Measurements from ENCODE around the gene COL4A1. TPM values are rescaled to one million over a fixed set of nuclear protein-coding genes. Genes with fewer than 3 reads are reported as not detected.
A peak's percentile ranks its signal among the peaks of the same experiment; 100 is the strongest.
"Not testable (repeated sequence)": the region's sequence is repeated elsewhere in the genome, so short reads cannot be mapped to it uniquely, and the experiment has no call there.

The COL4A1 gene
- polyA plus RNA-seq, 1 experiment = 210 TPM

DNA sequence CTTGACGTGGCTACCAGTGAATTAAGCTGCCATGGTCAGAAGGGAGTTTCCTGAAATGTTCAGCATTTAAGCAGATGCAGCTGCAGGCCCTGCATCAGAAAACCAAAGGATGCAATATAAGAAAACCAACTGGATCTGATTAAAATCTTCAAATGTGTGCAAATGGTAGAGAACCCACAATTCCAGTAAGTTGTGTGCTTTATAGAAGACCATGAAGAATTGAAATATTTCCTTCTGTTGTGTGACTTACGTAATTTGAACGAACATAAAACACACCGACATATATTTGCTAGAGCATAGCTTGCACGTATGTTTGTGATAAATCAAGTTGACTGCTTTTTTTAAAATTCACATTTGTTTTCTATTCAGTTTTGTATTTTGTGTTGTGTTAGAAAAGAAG is 191.4 kb downstream of the COL4A1 start:
- H3K27me3 ChIP-seq (ENCODE audit: control insufficient read depth, insufficient read depth, low read length) = no peaks in the 10 kb centered on the region

DNA sequence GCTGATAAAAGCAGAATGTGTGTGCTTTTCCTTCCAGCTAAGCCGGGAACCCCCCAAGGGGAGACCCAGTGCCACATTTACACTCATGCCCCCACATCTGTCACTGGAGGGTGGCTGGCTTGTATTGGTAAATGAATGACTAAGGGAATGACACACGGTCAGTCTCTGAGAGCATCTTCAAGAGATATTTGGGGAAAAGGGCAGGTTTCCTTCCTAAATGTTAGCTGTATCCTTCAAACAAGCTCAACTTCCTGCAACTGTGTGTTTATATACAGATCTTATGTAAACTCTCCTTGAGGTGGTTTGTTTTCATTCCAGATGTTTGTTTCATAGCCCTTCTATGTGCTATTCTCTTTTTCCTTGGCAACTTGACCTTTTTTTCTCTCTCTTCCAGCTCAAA is 192.6 kb downstream of the COL4A1 start:
- no peaks in the 10 kb centered on the region; the same call in 1 of the 2 replicates for H3K9me3 ChIP-seq (ENCODE audit: control insufficient read depth, insufficient read depth, low read length)
- POLR2A ChIA-PET = interaction anchor here (1.1 kb wide), 1 partner anchor 1199 kb away, joined by 3 read pairs; no protein-coding TSS in a partner anchor
- H3K27me3 ChIP-seq (ENCODE audit: control insufficient read depth, insufficient read depth, low read length) = no peaks in the 10 kb centered on the region
- CTCF ChIA-PET = interaction anchor here (1.1 to 2.0 kb wide), 4 partner anchors 322 to 1199 kb away, joined by 4 to 13 read pairs (median 4); no protein-coding TSS in a partner anchor
- H3K27ac ChIP-seq (ENCODE audit: low read depth, low read length) = peak overlapping the region; percentile 57
- TF ChIP-seq, protein P1, sequence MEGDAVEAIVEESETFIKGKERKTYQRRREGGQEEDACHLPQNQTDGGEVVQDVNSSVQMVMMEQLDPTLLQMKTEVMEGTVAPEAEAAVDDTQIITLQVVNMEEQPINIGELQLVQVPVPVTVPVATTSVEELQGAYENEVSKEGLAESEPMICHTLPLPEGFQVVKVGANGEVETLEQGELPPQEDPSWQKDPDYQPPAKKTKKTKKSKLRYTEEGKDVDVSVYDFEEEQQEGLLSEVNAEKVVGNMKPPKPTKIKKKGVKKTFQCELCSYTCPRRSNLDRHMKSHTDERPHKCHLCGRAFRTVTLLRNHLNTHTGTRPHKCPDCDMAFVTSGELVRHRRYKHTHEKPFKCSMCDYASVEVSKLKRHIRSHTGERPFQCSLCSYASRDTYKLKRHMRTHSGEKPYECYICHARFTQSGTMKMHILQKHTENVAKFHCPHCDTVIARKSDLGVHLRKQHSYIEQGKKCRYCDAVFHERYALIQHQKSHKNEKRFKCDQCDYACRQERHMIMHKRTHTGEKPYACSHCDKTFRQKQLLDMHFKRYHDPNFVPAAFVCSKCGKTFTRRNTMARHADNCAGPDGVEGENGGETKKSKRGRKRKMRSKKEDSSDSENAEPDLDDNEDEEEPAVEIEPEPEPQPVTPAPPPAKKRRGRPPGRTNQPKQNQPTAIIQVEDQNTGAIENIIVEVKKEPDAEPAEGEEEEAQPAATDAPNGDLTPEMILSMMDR (IDR thresholded peaks at IDR 0.05; ENCODE audit: low read depth, low read length) = no peak
- H3K4me3 ChIP-seq (ENCODE audit: low read depth, low read length) = no peak overlapping the region
- no peak for DNase-seq (ENCODE audit: low read depth, low spot score)

More for the DNA sequence above, 191.4 kb downstream of the COL4A1 start:
- Histone ChIP-seq H3K4me3 (ENCODE audit: low read depth, low read length) (no peak overlapping the region), H3K27ac (ENCODE audit: low read depth, low read length) (no peak overlapping the region), H3K9me3 (ENCODE audit: control insufficient read depth, insufficient read depth, low read length) (no peaks in the 10 kb centered on the region; the same call in 1 of the 2 replicates)
- ChIA-PET POLR2A (no interaction called here), CTCF (interaction anchor here (0.7 to 1.6 kb wide), 7 partner anchors 130 to 1200 kb away, joined by 3 to 10 read pairs (median 4); no protein-coding TSS in a partner anchor)
- TF ChIP-seq, protein P1 (IDR thresholded peaks at IDR 0.05; ENCODE audit: low read depth, low read length) = no peak
- no peak for DNase-seq (ENCODE audit: low read depth, low spot score)

DNA sequence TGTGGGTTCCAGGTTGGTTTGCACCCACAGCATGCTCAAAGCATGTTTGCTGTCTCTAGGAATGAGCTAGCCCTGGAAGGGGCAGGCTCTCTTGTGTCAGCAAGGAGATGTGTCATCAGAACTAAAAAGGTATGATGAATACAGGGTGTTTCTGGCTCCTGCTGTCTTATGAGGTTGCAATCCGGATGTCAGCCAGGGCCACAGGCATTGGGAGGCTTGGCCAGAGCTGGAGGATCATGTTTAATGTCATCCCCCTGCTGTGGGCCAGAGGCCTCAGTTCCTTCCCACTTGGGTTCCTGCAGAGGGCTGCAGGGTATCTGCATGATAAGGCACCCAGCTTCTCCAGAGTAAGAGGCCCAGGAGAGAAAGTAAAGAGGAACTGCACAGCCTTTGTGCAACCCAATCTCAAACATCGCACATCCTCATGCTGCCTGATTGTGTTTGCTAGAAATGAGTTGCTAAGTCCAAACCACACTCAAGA is 193.6 kb downstream of the COL4A1 start:
- TF ChIP-seq, protein P1 (IDR thresholded peaks at IDR 0.05; ENCODE audit: low read depth, low read length) = no peak
- ChIA-PET POLR2A (interaction anchor here (1.1 kb wide), 1 partner anchor 1198 kb away, joined by 3 read pairs; no protein-coding TSS in a partner anchor), CTCF (interaction anchor here (1.4 to 2.0 kb wide), 5 partner anchors 10 to 1152 kb away, joined by 3 to 13 read pairs (median 4); no protein-coding TSS in a partner anchor)
- Histone ChIP-seq H3K4me3 (ENCODE audit: low read depth, low read length) (no peak overlapping the region), H3K27me3 (ENCODE audit: control insufficient read depth, insufficient read depth, low read length) (no peaks in the 10 kb centered on the region), H3K27ac (ENCODE audit: low read depth, low read length) (peak overlapping the region; percentile 39), H3K9me3 (ENCODE audit: control insufficient read depth, insufficient read depth, low read length) (no peaks in the 10 kb centered on the region; the same call in 1 of the 2 replicates)
- no peak for DNase-seq (ENCODE audit: low read depth, low spot score)

DNA sequence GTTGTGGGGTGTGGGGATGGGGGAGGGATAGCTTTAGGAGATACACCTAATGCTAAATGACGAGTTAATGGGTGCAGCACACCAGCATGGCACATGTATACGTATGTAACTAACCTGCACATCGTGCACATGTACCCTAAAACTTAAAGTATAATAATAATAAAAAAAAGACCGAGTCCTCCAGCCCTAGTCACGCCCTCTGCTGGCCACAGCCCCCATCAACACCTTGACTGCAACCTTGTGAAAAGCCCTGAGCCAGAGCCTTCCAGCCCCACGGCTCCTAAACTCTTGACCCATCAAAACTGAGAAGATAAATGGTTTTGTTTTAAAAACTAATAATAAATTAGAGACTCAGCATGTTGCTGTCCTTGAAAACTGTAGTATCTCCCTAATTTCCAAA is 194.6 kb downstream of the COL4A1 start:
- TF ChIP-seq, protein P1 (IDR thresholded peaks at IDR 0.05; ENCODE audit: low read depth, low read length) = peak; percentile 41
- H3K27me3 ChIP-seq (ENCODE audit: control insufficient read depth, insufficient read depth, low read length); H3K9me3 ChIP-seq (ENCODE audit: control insufficient read depth, insufficient read depth, low read length); H3K4me3 ChIP-seq (ENCODE audit: low read depth, low read length); DNase-seq (ENCODE audit: low read depth, low spot score); POLR2A ChIA-PET; H3K27ac ChIP-seq (ENCODE audit: low read depth, low read length): not testable (repeated sequence)
- CTCF ChIA-PET = interaction anchor here (0.6 to 1.6 kb wide), 3 partner anchors 11 to 1399 kb away, joined by 3 read pairs; no protein-coding TSS in a partner anchor

DNA sequence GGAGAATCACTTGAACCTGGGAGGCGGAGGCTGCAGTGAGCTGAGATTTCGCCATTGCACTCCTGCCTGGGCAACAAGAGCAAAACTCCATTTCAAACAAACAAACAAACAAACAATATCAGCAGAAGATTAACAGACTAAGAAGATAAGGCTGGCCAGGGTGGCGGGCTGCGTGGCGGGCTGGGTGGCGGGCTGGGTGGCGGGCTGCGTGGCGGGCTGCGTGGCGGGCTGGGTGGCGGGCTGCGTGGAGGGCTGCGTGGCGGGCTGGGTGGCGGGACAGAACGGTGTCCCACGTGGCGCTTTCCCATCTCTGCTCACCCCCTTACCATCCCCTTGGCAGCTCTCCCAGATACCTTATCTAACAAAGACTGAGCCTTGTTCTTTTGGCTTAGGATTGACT is 196.2 kb downstream of the COL4A1 start:
- POLR2A ChIA-PET = no interaction called here
- DNase-seq (ENCODE audit: low read depth, low spot score) = no peak
- no peak overlapping the region for H3K4me3 ChIP-seq (ENCODE audit: low read depth, low read length)
- no peaks in the 10 kb centered on the region for H3K27me3 ChIP-seq (ENCODE audit: control insufficient read depth, insufficient read depth, low read length)
- H3K27ac ChIP-seq (ENCODE audit: low read depth, low read length) = no peak overlapping the region
- TF ChIP-seq, protein P1 (IDR thresholded peaks at IDR 0.05; ENCODE audit: low read depth, low read length) = no peak
- H3K9me3 ChIP-seq (ENCODE audit: control insufficient read depth, insufficient read depth, low read length) = no peaks in the 10 kb centered on the region
- CTCF ChIA-PET = interaction anchor here (0.7 to 1.9 kb wide), 5 partner anchors 21 to 1196 kb away, joined by 3 to 12 read pairs (median 5); no protein-coding TSS in a partner anchor

Data from AG04450 (cell line).